Measurements from ENCODE around the gene STOML1. TPM values are rescaled to one million over a fixed set of nuclear protein-coding genes. Genes with fewer than 3 reads are reported as not detected.

Gene STOML1
- total RNA-seq, 2 experiments from 2014 or later, result 8.0 to 8.9 TPM

GRCh38 chr15:74008901-74009300 lies 16.8 kb upstream of the STOML1 start:
- no peak for DNase-seq (ENCODE audit: low spot score)
- H3K4me2 ChIP-seq (ENCODE audit: low read length), result no peak overlapping the region
- H4K20me1 ChIP-seq (ENCODE audit: insufficient read depth, low read length), result no peaks in the 10 kb centered on the region
- H3K9me2 ChIP-seq (ENCODE audit: insufficient read depth, low read length), result no peaks in the 10 kb centered on the region
- ChIA-PET CTCF (ENCODE audit: unreplicated experiment) (interaction anchor here (0.6 kb wide), 1 partner anchor 37 kb away, joined by 3 read pairs; no protein-coding TSS in a partner anchor), POLR2A (no interaction called here)
- peaks cover 65% of the 10 kb centered on the region for H3K36me3 ChIP-seq (ENCODE audit: insufficient read depth, low read length)
- peaks cover 7% of the 10 kb centered on the region; the same call in 1 of the 2 replicates for H3K79me2 ChIP-seq (ENCODE audit: insufficient read depth, low read depth, low read length)
- no TSS peak for BruUV-seq (replicated peaks)
- H3K9me3 ChIP-seq (ENCODE audit: low read length), result peaks cover 13% of the 10 kb centered on the region; the same call in 1 of the 2 replicates
- H3K27ac ChIP-seq (ENCODE audit: low read depth, low read length, poor library complexity, severe bottlenecking), result no peak overlapping the region
- TF ChIP-seq EZH2phosphoT487 (IDR thresholded peaks at IDR 0.05; ENCODE audit: borderline replicate concordance, low read depth, low read length), result no peak
- TF ChIP-seq CTCF (conservative IDR thresholded peaks at IDR 0.05; ENCODE audit: low read length), result no peak
- no peak overlapping the region for H3K4me3 ChIP-seq (ENCODE audit: low read depth, low read length, poor library complexity, severe bottlenecking)
- no peak overlapping the region for H2AFZ ChIP-seq (ENCODE audit: low read length)
- intact Hi-C loops (cut with micrococcal nuclease; ENCODE audit: unreplicated experiment), result no loop called here
- peaks cover 20% of the 10 kb centered on the region for H3K4me1 ChIP-seq (ENCODE audit: insufficient read depth, low read length, poor library complexity, severe bottlenecking)

GRCh38 chr15:74007820-74008371 lies 15.8 kb upstream of the STOML1 start:
- Histone ChIP-seq H3K79me2 (ENCODE audit: insufficient read depth, low read depth, low read length) (peaks cover 3% of the 10 kb centered on the region; the same call in 1 of the 2 replicates), H3K27ac (ENCODE audit: low read depth, low read length, poor library complexity, severe bottlenecking) (peak overlapping the region; percentile 47), H3K36me3 (ENCODE audit: insufficient read depth, low read length) (peaks cover 65% of the 10 kb centered on the region), H3K4me3 (ENCODE audit: low read depth, low read length, poor library complexity, severe bottlenecking) (peak overlapping the region; percentile 14), H3K9me3 (ENCODE audit: low read length) (peaks cover 3% of the 10 kb centered on the region; the same call in 1 of the 2 replicates), H3K4me1 (ENCODE audit: insufficient read depth, low read length, poor library complexity, severe bottlenecking) (peaks cover 20% of the 10 kb centered on the region), H3K9me2 (ENCODE audit: insufficient read depth, low read length) (no peaks in the 10 kb centered on the region), H4K20me1 (ENCODE audit: insufficient read depth, low read length) (no peaks in the 10 kb centered on the region), H3K4me2 (ENCODE audit: low read length) (peak overlapping the region; percentile 61), H2AFZ (ENCODE audit: low read length) (peak overlapping the region; percentile 51; the same call in 1 of the 2 replicates)
- ChIA-PET POLR2A (interaction anchor here (0.7 to 2.2 kb wide), 5 partner anchors 10 to 35 kb away, joined by 3 to 10 read pairs (median 5); partner anchors contain the start of gene PML), CTCF (ENCODE audit: unreplicated experiment) (interaction anchor here (0.8 to 1.2 kb wide), 2 partner anchors 14 to 41 kb away, joined by 3 to 4 read pairs; partner anchors contain the start of gene PML)
- intact Hi-C loops (cut with micrococcal nuclease; ENCODE audit: unreplicated experiment), result no loop called here
- DNase-seq (ENCODE audit: low spot score), result peak; percentile 69
- TF ChIP-seq CTCF (conservative IDR thresholded peaks at IDR 0.05; ENCODE audit: low read length) (no peak), EZH2phosphoT487 (IDR thresholded peaks at IDR 0.05; ENCODE audit: borderline replicate concordance, low read depth, low read length) (no peak)
- no TSS peak for BruUV-seq (replicated peaks)

Data from OCI-LY7 (cell line).